Measurements from ENCODE around the gene ZNF503. TPM values are rescaled to one million over a fixed set of nuclear protein-coding genes. Genes with fewer than 3 reads are reported as not detected.

The ZNF503 gene
- total RNA-seq, 4 donors from 2014 or later: 5.7 to 7.6 (median 6.6) TPM

GRCh38 chr10:75399461-75400162 lies 2.0 kb downstream of the ZNF503 start:
- WGBS: 3% methylated on average over 35 of the region's 71 CpGs
- no peaks in the 10 kb centered on the region for H3K9me3 ChIP-seq
- peaks cover 5% of the 10 kb centered on the region for H3K27me3 ChIP-seq
- H3K4me1 ChIP-seq: peaks cover 57% of the 10 kb centered on the region
- peak; percentile 89 to 92 for DNase-seq (ENCODE audit: low spot score in 2 of 2)
- TF ChIP-seq EP300 (IDR thresholded peaks at IDR 0.05) (no peak), CTCF (IDR thresholded peaks at IDR 0.05) (peak in 1 of 2 donors; percentile 73), POLR2AphosphoS5 (IDR thresholded peaks at IDR 0.05) (peak in 1 of 3 donors; percentile 20), POLR2A (IDR thresholded peaks at IDR 0.05) (no peak)
- peak overlapping the region; percentile 97 for H3K27ac ChIP-seq
- peak overlapping the region; percentile 89 for H3K4me3 ChIP-seq
- H3K36me3 ChIP-seq: peaks cover 11% of the 10 kb centered on the region

GRCh38 chr10:75398692-75399460 lies 2.7 kb downstream of the ZNF503 start:
- Histone ChIP-seq H3K4me1 (peaks cover 50% of the 10 kb centered on the region), H3K9me3 (no peaks in the 10 kb centered on the region), H3K27ac (peak overlapping the region; percentile 97), H3K36me3 (peaks cover 16% of the 10 kb centered on the region), H3K4me3 (peak overlapping the region; percentile 89), H3K27me3 (no peaks in the 10 kb centered on the region)
- WGBS: 71% methylated on average over 47 of the region's 76 CpGs
- TF ChIP-seq CTCF (IDR thresholded peaks at IDR 0.05): no peak
- no peak for TF ChIP-seq EP300 (IDR thresholded peaks at IDR 0.05)
- no peak for TF ChIP-seq POLR2AphosphoS5 (IDR thresholded peaks at IDR 0.05)
- no peak for TF ChIP-seq POLR2A (IDR thresholded peaks at IDR 0.05)
- DNase-seq (ENCODE audit: low spot score in 2 of 2): no peak

- 67% methylated on average over 17 of the region's 17 CpGs for WGBS
Measured at GRCh38 chr10:75398200-75398691, 3.3 kb downstream of the ZNF503 start.

GRCh38 chr10:75397496-75398199 lies 3.9 kb downstream of the ZNF503 start:
- Histone ChIP-seq H3K27ac (peak overlapping the region; percentile 97), H3K4me1 (peaks cover 42% of the 10 kb centered on the region), H3K9me3 (no peaks in the 10 kb centered on the region), H3K36me3 (peaks cover 16% of the 10 kb centered on the region), H3K27me3 (no peaks in the 10 kb centered on the region), H3K4me3 (peak overlapping the region; percentile 89)
- DNase-seq (ENCODE audit: low spot score in 2 of 2): no peak
- 75% methylated on average over 19 of the region's 19 CpGs for WGBS
- TF ChIP-seq EP300 (IDR thresholded peaks at IDR 0.05): no peak
- no peak for TF ChIP-seq POLR2AphosphoS5 (IDR thresholded peaks at IDR 0.05)
- TF ChIP-seq CTCF (IDR thresholded peaks at IDR 0.05): no peak

More at GRCh38 chr10:75398200-75398691, 3.3 kb downstream of the ZNF503 start:
- no peak for DNase-seq (ENCODE audit: low spot score in 2 of 2)
- no peaks in the 10 kb centered on the region for H3K9me3 ChIP-seq
- H3K4me3 ChIP-seq: peak overlapping the region; percentile 89
- H3K36me3 ChIP-seq: peaks cover 16% of the 10 kb centered on the region
- H3K4me1 ChIP-seq: peaks cover 44% of the 10 kb centered on the region
- H3K27me3 ChIP-seq: no peaks in the 10 kb centered on the region
- peak overlapping the region; percentile 97 for H3K27ac ChIP-seq
- TF ChIP-seq EP300 (IDR thresholded peaks at IDR 0.05) (no peak), CTCF (IDR thresholded peaks at IDR 0.05) (no peak), POLR2AphosphoS5 (IDR thresholded peaks at IDR 0.05) (no peak), POLR2A (IDR thresholded peaks at IDR 0.05) (no peak)
